AG09309 (cell line): ENCODE measurements around the gene CLIC4.
"Not testable (repeated sequence)": the region's sequence is repeated elsewhere in the genome, so short reads cannot be mapped to it uniquely, and the experiment has no call there.

Experiments used
- DNase-seq: peaks from one replicate; pipeline ENCODE4 v3.0.0-alpha.2; 2010; ENCODE audit warnings: low read depth
- H3K4me3 ChIP-seq: 2 replicates; pipeline ENCODE4 v1.5.1; 2011; ENCODE audit warnings: mild to moderate bottlenecking, low read depth, low read length, moderate library complexity; ENCODE audit not compliant: control insufficient read depth
- CTCF ChIP-seq: IDR thresholded peaks from 2 replicates; pipeline ENCODE4 v1.5.1; 2011; ENCODE audit warnings: mild to moderate bottlenecking, low read depth, low read length, inconsistent platforms; ENCODE audit not compliant: insufficient read depth, control insufficient read depth; ENCODE audit errors: missing control alignments

The CLIC4 gene

GRCh38 chr1:24713176-24713575 lies 32.1 kb upstream of the CLIC4 start:
- DNase-seq: no peak
- no peak overlapping the region for H3K4me3 ChIP-seq
- no peak for TF ChIP-seq CTCF

- TF ChIP-seq CTCF: no peak
- no peak for DNase-seq
- H3K4me3 ChIP-seq: no peak overlapping the region
These were observed 31.5 kb upstream of the CLIC4 start for GRCh38 chr1:24713736-24714135.

GRCh38 chr1:24714859-24715520 lies 30.3 kb upstream of the CLIC4 start:
- no peak for DNase-seq
- no peak overlapping the region for H3K4me3 ChIP-seq
- no peak for TF ChIP-seq CTCF

- TF ChIP-seq CTCF: no peak
- no peak overlapping the region for H3K4me3 ChIP-seq
These were observed 29.6 kb upstream of the CLIC4 start for GRCh38 chr1:24715658-24716057.

GRCh38 chr1:24717887-24718650 lies 27.2 kb upstream of the CLIC4 start:
- TF ChIP-seq CTCF: no peak
- no peak for DNase-seq
- H3K4me3 ChIP-seq: no peak overlapping the region

More at GRCh38 chr1:24715658-24716057, 29.6 kb upstream of the CLIC4 start:
- DNase-seq: no peak

GRCh38 chr1:24720152-24720551 lies 25.1 kb upstream of the CLIC4 start:
- H3K4me3 ChIP-seq: no peak overlapping the region
- TF ChIP-seq CTCF: no peak
- no peak for DNase-seq

- TF ChIP-seq CTCF: no peak
- DNase-seq: no peak
- no peak overlapping the region for H3K4me3 ChIP-seq
These were observed 23.7 kb upstream of the CLIC4 start for GRCh38 chr1:24721533-24721932.

- not testable (repeated sequence) for H3K4me3 ChIP-seq, DNase-seq
These were observed 22.9 kb upstream of the CLIC4 start for GRCh38 chr1:24722073-24723035.
